Thyroid gland (tissue), 4 donors: ENCODE data around the gene CCDC192. TPM values are rescaled to one million over a fixed set of nuclear protein-coding genes. Genes with fewer than 3 reads are reported as not detected.

Experiments used
- DNase-seq, 2 donors: peaks; one replicate each; pipeline ENCODE4 v3.0.0-alpha.2; 2019
- H3K27ac ChIP-seq, 3 donors: fragments of 200-600 bp; sonication (generic); 1 replicate in 2 of 3; 2 replicates in 1 of 3; pipeline ENCODE4 v1.5.1; 2016 to 2019; ENCODE audit warnings: mild to moderate bottlenecking in 1 of 3, moderate library complexity in 1 of 3
- H3K27me3 ChIP-seq: fragments of 200-600 bp; sonication (generic); one replicate; pipeline ENCODE4 v1.5.1; 2019
- H3K36me3 ChIP-seq, 2 donors: fragments of 200-600 bp; sonication (generic); one replicate each; pipeline ENCODE4 v1.5.1; 2016 to 2019
- H3K4me1 ChIP-seq, 2 donors: fragments of 200-600 bp; sonication (generic); one replicate each; pipeline ENCODE4 v1.5.1; 2017 to 2019
- H3K4me3 ChIP-seq, 3 donors: fragments of 200-600 bp; sonication (generic); replicated peaks in 1 of 3; 1 replicate in 2 of 3; 2 replicates in 1 of 3; pipeline ENCODE4 v1.5.1; 2016; ENCODE audit warnings: mild to moderate bottlenecking in 1 of 3
- H3K9me3 ChIP-seq: fragments of 200-600 bp; sonication (generic); one replicate; pipeline ENCODE4 v1.5.1; 2017
- CTCF ChIP-seq, 6 experiments: fragments of 200-600 bp in 3 of 6; fragments of 450-650 bp in 3 of 6; sonication (generic) in 3 of 6; IDR thresholded peaks; one replicate each; pipeline ENCODE4 v1.5.1; 2016 to 2019; ENCODE audit warnings: antibody characterized with exemption in 6 of 6, mild to moderate bottlenecking in 2 of 6, inconsistent platforms in 1 of 6, moderate library complexity in 1 of 6
- POLR2A ChIP-seq, 2 donors: fragments of 450-650 bp; IDR thresholded peaks; one replicate each; pipeline ENCODE4 v1.6.1; 2017; ENCODE audit warnings: antibody characterized with exemption in 2 of 2, mild to moderate bottlenecking in 2 of 2, moderate library complexity in 1 of 2
- WGBS, 2 donors: methylation state at CpG; one replicate each; pipeline ENCODE4 v1.1.5; 2017; 5-methylcytosine and 5-hydroxymethylcytosine counted together
- intact Hi-C: fragments of 100-400 bp; cut with DNase I; formaldehyde crosslinking; loops from one replicate; pipeline ENCODE4 v1.15.1; 2023
- total RNA-seq, 4 donors: library from RNA; depleted of rRNA; stranded (reverse); fragments of >200 nt; gene quantifications; one replicate each; pipeline ENCODE4 v1.2.3, GENCODE V29; 2016

Gene CCDC192
- total RNA-seq, 4 donors from 2014 or later: 1.3 TPM; not detected in 3

DNA sequence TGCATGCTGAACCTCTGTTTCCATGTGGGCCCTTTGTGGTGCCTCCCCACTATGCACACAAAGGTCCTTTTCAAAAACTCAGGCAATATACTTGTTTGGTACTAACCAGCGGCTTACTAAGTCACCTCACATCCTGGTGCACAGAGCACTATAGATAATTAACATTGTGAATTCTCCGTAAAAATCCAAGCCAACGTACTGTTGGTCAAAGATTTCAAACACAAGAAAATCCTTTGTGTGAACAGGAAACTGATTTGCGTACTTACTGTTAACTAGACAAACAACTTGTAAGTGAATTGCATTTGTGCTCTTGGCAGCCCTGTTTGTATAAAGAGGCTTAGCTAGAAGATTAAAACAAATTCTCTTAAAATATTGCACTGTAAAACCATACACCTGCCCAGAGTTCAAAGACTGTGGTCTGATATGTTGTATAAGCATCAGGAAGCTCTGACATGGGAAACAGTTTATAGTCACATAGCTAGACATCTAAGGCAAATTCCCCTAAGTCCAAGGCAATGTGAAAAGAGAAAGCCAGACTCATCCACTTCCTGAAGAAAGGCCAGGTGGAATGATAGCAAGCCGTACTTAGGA, 255.3 kb downstream of the CCDC192 start:
- H3K4me1 ChIP-seq: peaks cover 0 to 10% of the 10 kb centered on the region in 2 donors
- DNase-seq: no peak
- no peak for TF ChIP-seq CTCF (IDR thresholded peaks at IDR 0.05)
- no peak for TF ChIP-seq POLR2A (IDR thresholded peaks at IDR 0.05)
- peak overlapping the region in 1 of 3 donors; percentile 13 for H3K27ac ChIP-seq
- 51 to 65% methylated on average over 5 of the region's 5 CpGs for WGBS, 2 donors
- no peaks in the 10 kb centered on the region for H3K9me3 ChIP-seq
- no peaks in the 10 kb centered on the region for H3K36me3 ChIP-seq
- H3K4me3 ChIP-seq: no peak overlapping the region
- intact Hi-C loops: no loop called here
- H3K27me3 ChIP-seq: no peaks in the 10 kb centered on the region

DNA sequence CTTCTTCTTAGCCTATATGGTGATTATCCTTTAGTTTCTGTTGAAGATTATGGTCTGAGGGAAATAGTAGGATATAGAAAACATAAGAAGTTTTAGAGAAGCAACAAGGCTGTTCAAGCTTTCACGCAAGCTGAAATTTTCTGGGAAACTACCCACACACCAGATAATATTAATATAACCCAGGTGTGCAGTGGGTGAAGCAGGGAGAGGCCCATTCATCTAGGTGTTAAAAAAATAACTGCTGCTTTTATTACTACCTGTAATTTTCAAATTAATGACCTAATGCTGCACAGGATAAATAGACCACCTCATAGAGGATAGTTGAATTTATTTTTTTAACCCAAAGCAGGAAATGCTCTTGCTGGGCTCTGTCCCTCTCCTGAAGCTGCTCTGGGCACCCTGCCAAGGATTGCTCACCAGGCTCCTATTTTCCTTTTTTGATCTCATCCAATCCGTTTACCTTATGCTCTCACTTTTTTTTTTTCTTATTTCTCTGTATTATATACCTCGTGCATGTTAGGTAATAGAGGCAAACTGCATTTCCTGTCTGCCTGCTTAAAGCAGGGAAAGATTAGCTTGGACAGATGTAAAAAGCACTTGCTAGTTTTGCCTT, 256.1 kb downstream of the CCDC192 start:
- intact Hi-C loops: no loop called here
- DNase-seq: peak; percentile 69 to 79
- TF ChIP-seq CTCF (IDR thresholded peaks at IDR 0.05) (no peak), POLR2A (IDR thresholded peaks at IDR 0.05) (no peak)
- Histone ChIP-seq H3K27ac (peak overlapping the region in 1 of 3 donors; percentile 13), H3K9me3 (no peaks in the 10 kb centered on the region), H3K4me1 (peaks cover 0 to 10% of the 10 kb centered on the region in 2 donors), H3K27me3 (no peaks in the 10 kb centered on the region), H3K36me3 (no peaks in the 10 kb centered on the region), H3K4me3 (no peak overlapping the region)
- WGBS, 2 donors: 33% methylated on average over 3 of the region's 3 CpGs

DNA sequence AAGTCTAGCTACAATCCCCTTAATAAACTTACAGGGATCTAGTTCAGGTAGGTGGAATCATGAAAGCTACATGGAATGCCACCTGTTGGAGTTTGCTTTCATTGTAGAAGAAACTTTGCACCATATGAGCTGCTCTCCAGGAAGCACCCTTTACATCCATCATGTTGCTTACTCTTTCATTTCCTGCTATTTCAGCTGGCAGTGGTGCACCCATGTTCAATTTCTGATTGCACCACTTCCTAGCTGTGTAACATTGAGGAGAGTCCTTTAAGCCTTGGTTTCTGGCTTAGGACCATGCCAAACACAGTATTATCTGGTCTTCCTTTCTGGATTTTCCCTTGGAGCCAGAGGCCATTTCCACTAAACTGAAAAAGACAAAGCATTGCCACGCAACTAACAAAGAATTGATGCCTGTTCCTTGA, 257.1 kb downstream of the CCDC192 start:
- Histone ChIP-seq H3K27me3 (no peaks in the 10 kb centered on the region), H3K4me1 (peaks cover 0 to 10% of the 10 kb centered on the region in 2 donors), H3K9me3 (no peaks in the 10 kb centered on the region), H3K27ac (no peak overlapping the region), H3K4me3 (no peak overlapping the region), H3K36me3 (no peaks in the 10 kb centered on the region)
- DNase-seq: no peak
- intact Hi-C loops: no loop called here
- WGBS, 2 donors: 87 to 92% methylated on average over 1 of the region's 1 CpG
- TF ChIP-seq POLR2A (IDR thresholded peaks at IDR 0.05): no peak
- no peak for TF ChIP-seq CTCF (IDR thresholded peaks at IDR 0.05)

- DNase-seq: no peak
- no peak for TF ChIP-seq CTCF (IDR thresholded peaks at IDR 0.05)
- TF ChIP-seq POLR2A (IDR thresholded peaks at IDR 0.05): no peak
Observed at GRCh38 chr5:127961006-127961762, 258.0 kb downstream of the CCDC192 start.

GRCh38 chr5:127961763-127962145, 258.6 kb downstream of the CCDC192 start:
- Histone ChIP-seq H3K4me1 (peaks cover 0 to 10% of the 10 kb centered on the region in 2 donors), H3K4me3 (no peak overlapping the region), H3K27ac (no peak overlapping the region), H3K36me3 (no peaks in the 10 kb centered on the region), H3K9me3 (no peaks in the 10 kb centered on the region), H3K27me3 (no peaks in the 10 kb centered on the region)
- TF ChIP-seq CTCF (IDR thresholded peaks at IDR 0.05): no peak
- TF ChIP-seq POLR2A (IDR thresholded peaks at IDR 0.05): no peak
- intact Hi-C loops: no loop called here
- DNase-seq: no peak
- WGBS, 2 donors: 96% methylated on average over 3 of the region's 3 CpGs

More at GRCh38 chr5:127961006-127961762, 258.0 kb downstream of the CCDC192 start:
- H3K27me3 ChIP-seq: no peaks in the 10 kb centered on the region
- H3K36me3 ChIP-seq: no peaks in the 10 kb centered on the region
- H3K4me3 ChIP-seq: no peak overlapping the region
- 89 to 92% methylated on average over 2 of the region's 2 CpGs for WGBS, 2 donors
- no peaks in the 10 kb centered on the region for H3K9me3 ChIP-seq
- no peak overlapping the region for H3K27ac ChIP-seq
- intact Hi-C loops: no loop called here
- H3K4me1 ChIP-seq: peaks cover 0 to 10% of the 10 kb centered on the region in 2 donors
